ENCODE data around the gene LHFPL6.

The LHFPL6 gene

DNA sequence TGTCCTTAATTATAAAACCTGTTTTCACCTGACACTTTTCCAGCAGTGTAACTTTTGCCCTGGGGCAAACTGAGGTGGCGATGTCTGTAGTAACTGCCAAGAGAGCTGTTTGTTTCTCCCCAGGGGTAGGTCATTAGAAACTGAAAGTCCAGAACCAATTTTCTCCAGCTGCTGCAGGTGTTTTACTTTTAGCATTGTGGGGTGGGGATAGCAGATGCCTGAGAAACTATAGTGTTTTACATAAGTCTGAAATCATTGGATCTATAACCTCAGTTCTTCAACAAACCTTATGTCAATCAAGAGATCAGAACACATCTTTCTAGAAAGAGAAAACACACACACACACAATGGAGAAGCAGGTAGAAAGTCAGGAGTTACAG, 92.7 kb downstream of the LHFPL6 start:
- DNase-seq (ENCODE audit: low read depth in 3 of 3) = no peak

DNA sequence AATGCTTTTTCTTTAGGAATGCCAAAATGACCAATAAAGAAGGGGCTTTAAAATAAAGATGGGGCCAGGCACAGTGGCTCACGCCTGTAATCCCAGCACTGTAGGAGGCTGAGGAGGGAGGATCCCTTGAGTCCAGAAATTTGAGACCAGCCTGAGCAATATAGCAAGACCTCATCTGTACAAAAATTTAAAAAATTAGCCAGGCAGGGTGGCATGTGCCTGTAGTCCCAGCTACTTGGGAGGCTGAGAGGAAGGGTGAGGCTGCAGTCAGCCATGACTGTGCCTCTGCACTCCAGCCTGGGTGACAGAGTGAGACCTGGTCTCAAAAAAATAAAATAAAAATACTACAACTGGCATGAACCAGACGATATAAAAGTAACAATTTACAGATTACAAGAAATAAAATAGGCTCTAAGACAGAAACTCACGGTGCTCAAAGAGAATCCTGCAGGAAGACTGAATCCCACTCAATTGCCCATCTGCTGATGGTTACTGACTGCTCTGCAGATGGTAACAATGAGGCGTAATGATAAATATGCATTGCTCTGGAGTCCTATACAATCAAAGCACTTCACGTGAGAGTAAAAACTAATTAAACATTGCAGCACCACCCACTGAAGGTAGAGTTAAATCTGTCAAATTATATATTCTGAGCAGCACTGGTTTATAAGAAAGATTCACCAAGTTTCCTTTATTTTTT, 93.2 kb downstream of the LHFPL6 start:
- no peak for DNase-seq (ENCODE audit: low read depth in 3 of 3)

DNA sequence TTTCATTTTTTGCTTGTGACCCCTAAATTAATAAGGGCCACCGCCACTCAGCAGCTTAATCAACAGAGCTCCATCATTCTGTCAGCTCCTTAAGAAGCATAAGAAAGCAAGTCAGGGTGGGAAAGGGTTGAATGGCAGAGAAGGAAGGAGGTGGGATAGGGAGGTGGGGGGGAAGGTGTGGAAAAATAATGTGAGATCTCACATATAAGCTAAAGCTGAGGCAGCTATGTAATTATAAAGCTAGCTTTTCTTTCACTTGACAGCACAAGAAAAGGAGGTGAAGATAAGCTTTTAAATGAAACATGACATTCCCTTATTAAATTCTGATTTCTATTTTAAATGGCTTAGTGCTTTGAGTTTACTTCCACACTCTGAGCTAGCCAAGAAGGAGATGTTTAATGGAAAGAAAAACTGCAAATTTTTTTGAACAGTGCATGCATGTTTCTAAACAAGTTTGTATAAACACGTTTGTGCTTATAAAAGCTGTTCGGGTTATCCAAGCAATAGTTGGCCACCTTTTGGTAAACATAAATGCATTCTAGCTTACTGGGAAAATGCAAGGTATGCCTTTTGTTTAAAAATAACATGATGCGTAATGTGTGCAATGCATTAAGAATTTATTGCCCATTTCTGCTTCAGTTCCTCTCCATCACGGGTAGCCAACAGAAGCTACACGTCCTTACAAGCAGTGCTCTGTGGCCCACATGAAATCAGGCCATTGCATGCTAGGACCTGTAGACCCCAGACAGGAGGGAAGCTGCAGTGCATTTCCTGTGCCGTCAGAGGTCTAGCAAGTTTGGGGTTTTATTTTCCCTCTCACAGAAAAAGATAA, 96.2 kb downstream of the LHFPL6 start:
- no peak for DNase-seq (ENCODE audit: low read depth in 3 of 3)

DNA sequence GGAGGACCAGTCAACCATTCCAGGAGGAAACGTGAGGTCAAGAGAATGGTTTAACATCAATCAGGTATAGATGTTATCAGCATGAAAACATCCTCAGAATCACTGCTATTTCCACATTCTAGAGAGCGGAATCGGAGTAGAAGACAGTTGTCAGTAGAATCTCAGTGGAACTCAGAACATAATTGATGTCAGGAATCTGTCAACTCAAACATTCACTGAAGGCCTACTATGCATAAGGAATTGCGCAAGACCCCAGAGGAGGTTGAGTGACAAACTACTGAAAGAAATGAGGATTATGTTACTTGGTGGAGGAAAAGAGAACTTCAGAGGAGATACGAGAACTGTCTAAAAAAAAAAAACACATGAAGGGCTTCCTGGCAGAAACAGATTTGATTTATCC, 97.8 kb downstream of the LHFPL6 start:
- no peak for DNase-seq (ENCODE audit: low read depth in 3 of 3)

DNA sequence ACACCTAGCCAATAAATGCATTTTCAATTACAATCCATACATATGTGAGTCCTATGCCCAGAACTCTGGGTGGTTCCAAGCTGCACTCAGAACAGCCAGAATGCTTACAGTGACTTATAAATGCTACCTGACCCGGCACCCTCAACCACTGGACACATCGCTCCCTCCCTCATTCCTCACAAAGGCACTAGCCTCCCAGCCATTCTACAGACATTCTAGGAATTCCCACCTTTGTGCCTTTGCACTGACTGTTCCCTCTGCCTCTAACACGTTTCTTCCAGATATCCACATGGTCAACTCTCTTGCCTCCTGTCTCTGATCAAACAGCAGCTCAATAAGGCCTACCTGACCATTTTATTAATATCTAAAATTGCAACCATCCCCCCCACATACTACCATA, 99.9 kb downstream of the LHFPL6 start:
- no peak for DNase-seq (ENCODE audit: low read depth in 3 of 3)

DNA sequence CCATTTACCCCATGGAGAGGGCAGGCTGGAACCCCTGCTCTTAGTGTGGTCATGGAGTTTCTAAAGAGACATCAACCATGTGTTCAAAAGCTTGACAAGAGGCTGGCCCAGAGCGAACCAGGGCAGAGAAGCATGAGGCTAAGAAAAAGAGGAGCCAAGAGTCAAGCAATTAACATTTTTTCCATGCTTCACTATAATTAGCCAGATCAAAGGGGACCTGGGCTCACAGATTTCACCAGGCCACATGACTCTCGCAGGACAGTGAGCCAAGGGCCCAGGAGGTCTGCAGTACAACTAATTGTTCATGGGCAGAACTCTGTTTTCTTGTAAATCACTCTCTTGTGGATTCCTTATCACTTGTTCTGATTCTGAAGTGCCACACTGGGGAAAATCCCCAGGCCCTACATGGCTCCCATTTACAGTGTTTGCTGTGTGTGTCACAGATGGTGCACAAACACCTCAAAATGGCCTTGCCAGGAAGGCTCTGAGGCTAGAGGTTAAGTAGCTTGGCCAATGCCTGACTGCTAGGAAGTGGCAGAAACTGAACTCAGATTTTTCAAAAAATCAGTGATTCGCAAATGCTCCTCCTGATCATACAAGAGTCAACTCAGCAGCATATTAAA, 101.2 kb downstream of the LHFPL6 start:
- no peak for DNase-seq (ENCODE audit: low read depth in 3 of 3)

DNA sequence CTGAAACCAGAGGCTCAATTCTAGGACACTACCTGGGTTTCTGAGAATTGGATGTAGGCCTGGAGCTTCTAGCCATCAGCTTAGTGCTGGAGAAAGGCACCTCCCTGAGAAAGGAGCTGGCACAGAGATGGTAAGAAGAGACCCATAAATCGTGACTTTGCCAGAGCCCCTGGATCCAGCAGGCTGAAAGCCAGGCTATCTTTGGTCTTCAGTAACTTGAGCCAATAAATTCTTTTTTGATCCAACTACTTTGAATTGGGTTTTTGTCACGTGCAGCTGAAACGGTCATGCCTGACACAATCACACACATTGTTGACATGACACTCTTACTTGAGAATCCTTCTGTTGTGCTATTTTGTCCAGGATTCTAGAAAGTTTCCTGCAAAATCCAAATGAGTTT, 103.4 kb downstream of the LHFPL6 start:
- no peak for DNase-seq (ENCODE audit: low read depth in 3 of 3)

DNA sequence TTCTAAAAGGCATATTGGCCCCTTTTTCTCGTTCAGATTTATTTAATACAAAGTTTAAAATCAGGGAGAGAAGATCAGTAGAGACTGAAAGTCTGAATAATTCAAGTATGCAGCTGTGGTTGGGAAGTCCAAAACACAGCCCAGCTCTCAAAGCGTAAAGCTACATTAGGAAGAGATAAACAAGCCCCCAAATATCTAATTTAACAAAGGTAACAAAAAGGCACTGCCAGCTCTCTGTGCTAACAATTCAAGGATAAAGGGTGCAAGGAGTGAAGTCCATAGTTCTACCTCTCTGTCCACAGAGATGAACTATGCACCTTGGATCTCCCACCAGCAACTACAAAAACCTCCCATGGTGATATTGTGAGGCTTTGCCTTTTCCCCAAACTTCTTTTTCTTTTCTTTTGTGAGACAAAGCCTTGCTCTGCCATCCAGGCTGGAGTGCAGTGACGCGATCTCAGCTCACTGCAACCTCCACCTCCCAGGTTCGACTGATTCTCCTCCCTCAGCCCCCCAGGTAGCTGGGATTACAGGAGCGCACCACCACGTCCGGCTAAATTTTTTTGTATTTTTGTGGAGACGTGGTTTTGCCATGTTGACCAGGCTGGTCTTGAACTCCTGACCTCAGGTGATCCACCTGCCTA, 104.4 kb downstream of the LHFPL6 start:
- no peak for DNase-seq (ENCODE audit: low read depth in 3 of 3)

DNA sequence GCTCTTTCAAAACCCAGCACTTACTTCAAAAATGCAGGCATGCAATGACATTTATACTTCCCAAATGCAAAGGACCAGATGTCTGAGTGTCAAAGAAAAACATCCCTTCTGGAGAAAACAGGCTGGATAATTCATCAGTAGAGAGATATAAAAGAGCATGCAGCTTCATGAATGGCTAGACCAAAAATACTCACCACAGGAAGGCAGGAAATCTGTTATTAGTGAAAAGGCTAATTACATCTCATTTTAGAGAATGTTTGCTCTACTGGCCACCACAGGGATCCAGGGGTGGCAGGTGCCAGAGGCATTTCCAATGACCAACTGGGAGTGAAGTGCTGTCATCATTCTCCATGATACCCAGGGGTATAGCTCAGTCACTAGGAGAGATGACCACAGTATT, 106.5 kb downstream of the LHFPL6 start:
- DNase-seq (ENCODE audit: low read depth in 3 of 3) = no peak

DNA sequence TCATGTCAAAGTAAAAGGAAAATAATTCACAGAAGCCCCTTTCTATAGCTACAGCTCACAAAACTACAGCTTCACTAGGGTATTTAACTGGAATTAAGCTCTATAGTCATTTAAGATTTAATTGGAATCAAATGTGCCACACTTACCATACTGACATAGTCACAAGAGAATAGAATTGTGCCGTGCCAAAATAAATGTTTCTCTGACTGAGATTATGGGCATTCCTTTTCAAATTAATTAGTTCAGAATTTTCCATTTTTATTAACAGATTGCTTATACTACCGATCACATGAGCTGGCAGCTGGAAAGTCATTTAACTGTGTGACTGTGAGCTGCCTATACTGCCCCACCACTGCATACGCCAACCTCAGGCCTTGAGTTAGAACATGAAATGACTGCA, 108.4 kb downstream of the LHFPL6 start:
- no peak for DNase-seq (ENCODE audit: low read depth in 3 of 3)

DNA sequence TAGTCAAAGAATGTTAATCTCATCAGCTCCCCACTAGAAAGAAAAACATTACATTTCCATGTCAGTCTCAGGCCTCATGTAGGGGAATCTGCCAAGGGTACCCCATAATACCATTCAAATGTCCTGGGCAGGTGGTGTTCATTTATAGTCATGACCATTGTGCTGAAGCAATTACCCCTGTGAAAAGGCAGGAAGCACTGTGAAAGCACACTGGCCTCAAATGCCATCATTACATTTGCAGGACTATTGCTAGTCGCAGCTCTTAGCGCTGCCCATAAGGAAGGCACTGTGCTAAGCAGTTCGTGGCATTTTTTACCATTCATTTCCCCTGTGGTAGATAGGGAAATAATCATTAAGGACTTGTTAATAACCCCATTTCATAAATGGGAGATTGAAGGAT, 109.0 kb downstream of the LHFPL6 start:
- no peak for DNase-seq (ENCODE audit: low read depth in 3 of 3)

DNA sequence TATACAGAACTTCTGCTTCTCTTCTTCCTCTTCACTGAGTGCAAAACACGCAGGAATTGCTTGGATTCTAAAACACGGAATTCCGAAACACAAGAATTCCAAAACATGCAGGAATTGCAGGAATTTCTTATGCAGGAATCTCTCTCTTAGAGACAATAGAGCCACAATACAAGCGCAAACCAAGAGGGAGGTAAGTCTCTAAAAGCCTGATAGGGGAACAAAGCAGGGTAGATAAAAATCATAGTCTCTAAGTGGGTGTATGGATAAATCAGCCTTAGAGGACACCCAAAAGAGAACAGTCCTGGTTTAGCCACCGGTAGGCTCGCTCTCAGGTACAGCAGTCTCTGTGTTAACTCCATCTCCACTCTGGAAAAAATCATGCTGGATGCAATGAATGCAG, 112.9 kb downstream of the LHFPL6 start:
- no peak for DNase-seq (ENCODE audit: low read depth in 3 of 3)

DNA sequence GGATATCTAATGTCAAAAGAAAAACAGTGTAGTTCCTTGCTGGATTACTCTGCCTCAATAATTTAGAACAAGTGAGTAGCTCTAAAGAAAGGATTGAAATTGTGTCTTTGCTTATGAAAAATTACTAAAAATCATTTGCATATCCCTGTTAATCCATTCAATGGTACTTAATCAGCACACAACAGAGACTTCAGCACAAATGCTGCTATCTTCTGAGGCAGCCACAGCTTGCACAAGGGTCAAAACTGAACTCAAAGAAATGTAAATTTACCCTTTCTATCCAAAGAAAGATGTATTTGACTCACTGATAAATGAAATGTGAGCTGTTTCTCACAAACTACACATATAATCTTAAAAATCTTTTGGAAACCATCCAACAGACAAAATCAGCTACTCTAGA, 116.2 kb downstream of the LHFPL6 start:
- no peak for DNase-seq (ENCODE audit: low read depth in 3 of 3)

DNA sequence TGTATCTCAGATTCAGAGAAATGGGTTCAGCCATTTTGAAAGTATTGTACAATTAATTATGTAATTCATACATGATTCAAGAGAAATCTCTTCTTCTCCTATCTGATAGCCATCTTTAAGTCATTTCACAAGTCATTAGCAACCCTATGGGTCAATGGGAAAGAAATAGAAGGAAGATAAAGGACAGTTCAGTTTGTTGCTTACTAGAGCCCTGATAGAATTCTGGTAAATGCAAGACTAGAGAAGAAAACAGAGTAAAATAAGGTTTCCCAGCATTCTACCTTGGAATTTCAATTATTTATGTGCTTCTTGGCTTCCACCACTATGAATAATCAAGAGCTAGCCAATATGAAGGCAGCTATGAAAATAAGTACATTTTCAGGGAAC, 117.7 kb downstream of the LHFPL6 start:
- no peak for DNase-seq (ENCODE audit: low read depth in 3 of 3)

DNA sequence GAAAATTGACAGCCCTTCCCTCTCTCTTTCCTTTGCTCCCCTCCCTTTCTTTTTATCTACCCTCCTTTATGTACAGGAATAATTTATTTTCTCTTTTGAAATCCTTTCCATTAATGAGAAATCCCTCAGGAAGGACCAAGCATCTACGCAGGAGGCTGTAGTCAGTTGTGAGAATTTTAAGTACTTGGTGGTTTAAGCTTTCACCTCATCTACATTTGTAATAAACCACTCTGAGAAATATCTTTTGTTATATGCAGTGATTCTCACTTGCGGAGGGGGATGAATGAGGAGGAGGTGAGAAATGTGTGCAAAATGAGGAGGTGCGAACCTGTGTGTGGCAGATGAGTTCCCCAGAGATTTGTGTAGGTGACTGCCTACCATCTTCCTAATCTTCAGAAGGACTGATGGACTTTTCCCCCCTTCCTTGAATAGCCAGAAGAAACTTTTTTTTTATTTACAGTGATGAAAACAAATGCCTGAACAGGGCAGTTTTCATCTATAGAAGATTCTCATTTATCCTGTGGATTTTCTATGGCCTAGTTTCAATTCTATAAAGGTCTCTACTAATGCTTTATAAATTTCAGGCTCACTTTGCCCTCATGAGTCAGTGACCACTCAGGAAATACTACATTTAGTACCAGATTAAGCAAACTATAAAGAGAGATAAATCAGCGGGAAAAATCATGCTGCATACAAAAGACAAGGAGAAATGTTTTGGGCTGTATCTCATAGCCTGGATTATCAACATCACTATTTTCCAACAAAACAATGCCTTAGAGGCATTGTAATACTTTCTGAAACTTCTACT, 118.3 kb downstream of the LHFPL6 start:
- DNase-seq (ENCODE audit: low read depth in 3 of 3) = no peak

DNA sequence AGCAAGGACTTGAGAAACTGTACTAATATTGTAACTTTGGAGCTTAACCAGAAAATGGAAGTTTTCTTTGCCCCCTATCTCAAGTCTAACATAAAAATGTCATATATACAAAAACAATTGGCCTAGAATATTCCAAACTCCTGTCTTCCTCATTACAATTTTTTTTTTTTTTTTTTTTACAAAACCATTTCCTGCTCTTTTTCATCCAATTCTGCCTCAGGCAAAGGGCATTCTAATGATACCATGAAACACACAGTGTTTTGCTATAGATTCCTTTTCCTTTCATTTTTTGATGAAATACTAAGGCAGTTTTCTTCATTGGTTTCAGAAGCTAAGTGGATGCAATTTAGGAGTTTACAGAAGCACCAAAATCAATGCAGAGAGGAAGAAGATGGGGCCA, 119.7 kb downstream of the LHFPL6 start:
- no peak for DNase-seq (ENCODE audit: low read depth in 3 of 3)

DNA sequence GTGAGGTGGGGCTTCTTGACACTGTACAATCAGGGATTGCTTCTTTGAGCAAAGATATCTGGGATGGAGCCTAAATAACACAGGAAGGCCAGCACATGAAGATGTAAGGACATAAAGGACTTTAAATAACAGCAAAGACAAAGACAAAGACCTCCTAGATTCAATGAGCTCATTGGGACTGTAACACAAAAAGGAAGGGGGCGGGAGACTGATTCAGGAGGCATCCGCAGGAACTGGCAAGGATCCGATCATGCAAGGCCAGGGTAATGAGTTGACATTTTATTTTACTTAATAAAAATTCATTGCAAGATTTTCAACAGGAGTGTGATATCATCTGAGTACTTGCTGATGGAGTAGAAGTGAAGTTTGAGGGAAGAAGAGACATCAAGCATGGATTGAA, 121.5 kb downstream of the LHFPL6 start:
- no peak for DNase-seq (ENCODE audit: low read depth in 3 of 3)

DNA sequence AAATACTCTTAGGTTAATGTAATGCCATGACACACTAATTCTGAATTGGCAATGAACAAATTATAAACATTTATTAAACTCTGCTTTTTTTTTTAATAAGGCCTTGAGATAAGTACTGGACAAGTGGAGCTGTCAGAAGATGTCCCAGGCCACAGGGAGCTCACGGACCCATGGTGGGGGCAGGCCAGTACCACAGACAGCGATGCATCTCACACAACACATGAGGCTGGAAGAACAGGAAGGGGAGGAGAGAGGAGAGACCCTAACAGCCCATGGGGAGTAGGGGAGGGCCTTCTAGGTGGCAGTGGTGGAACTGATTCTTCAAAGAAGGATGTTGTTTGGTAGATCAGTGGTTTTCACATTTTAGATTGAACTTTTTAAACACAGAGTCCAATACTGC, 128.4 kb downstream of the LHFPL6 start:
- DNase-seq (ENCODE audit: low read depth in 3 of 3) = no peak

DNA sequence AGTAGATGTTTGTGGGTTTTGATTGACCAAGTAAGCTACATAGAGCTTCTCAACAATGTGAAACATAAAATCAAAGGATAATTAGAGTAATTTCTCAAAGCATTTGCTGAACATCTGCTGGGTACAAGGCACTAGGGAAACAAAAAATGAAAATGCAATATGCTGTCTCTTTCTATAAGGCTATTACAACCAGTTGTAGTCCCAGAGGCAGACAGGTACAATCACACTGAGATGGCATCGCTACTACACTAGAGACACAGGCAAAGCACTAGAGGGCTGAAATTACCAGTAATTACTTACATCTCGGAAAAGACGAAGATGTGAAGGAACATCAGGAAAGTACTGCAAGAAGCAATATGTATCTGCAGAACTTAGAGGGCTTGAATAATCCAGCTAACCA, 133.3 kb downstream of the LHFPL6 start:
- no peak for DNase-seq (ENCODE audit: low read depth in 3 of 3)

DNA sequence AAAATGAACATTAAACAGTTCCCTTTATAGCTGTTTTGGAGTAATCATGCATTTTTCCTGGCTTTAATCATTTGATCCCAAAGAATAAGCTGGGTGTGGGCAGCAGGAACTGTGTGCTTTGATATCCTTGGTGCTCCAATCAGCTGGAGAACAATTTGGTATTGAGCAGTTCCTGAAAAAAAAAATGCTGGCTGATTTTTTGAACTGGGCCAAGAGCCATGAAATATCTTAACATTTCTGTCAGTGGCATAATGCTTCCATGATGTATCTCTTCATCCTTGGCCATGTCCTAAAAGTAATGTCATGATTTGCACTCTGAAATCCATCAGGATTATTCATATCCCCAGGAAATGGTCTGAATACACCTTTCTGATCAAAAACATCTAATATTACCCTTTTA, 134.7 kb downstream of the LHFPL6 start:
- no peak for DNase-seq (ENCODE audit: low read depth in 3 of 3)

DNA sequence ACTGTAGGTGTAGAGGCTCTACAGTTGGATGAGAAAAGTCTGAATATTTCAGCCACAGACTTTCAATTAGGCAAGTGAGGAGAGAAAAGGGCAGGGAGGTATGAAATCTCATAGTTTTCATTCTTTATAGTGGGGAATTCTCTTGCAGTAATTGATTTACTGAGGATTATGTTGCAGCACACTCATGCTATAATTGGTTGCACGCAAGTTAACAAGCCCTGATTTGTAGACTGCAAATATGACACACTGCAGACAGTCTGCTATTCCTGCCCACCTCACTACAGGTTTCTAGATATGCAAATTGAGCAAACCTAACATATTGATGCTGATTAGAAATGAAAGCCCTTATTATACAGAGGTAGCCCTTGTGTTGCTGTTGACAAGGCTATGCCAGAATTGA, 139.4 kb downstream of the LHFPL6 start:
- DNase-seq (ENCODE audit: low read depth in 3 of 3) = no peak

DNA sequence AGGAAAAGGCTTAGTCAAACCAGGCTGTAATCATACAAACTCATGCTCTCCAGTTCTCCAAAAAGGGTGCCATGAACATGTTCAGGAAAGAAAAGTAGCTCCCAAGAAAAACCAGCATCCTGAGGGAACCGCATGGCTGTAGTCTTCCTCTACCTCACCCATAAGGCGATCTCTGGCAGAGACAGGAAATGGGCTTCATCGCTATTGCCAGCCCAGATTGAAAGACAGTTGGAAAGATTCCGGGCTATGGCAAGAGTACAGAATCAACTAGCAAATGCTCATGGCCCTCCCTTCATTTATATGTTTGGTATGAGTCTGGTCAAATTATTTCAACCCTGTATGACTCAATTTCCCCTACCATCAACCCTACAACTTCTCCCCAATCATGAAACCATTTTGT, 140.1 kb downstream of the LHFPL6 start:
- DNase-seq (ENCODE audit: low read depth in 3 of 3) = no peak
